PC-9 (cell line): ENCODE results near the gene GABRB1. TPM values are rescaled to one million over a fixed set of nuclear protein-coding genes. Genes with fewer than 3 reads are reported as not detected.

ENCODE experiments used
- BruUV-seq: library from RNA; stranded (reverse); fragments of 400-500 nt; replicated peaks from 2 replicates; lab custom pipeline; 2021; lab: Mats Ljungman, UMichigan
- CTCF ChIA-PET: fragments of 300-600 bp; sonication (Branson Sonifier 250); formaldehyde crosslinking; loops from one replicate; lab custom pipeline; 2022; ENCODE audit warnings: antibody characterized with exemption; lab: Charles Lee
- POLR2A ChIA-PET: fragments of 300-600 bp; sonication (Branson Sonifier 250); formaldehyde crosslinking; loops from one replicate; lab custom pipeline; 2022; ENCODE audit warnings: antibody characterized with exemption; ENCODE audit not compliant: unreplicated experiment; lab: Charles Lee
- DNase-seq, 2 experiments: peaks; one replicate each; pipeline versions ENCODE4 v3.0.0 to v3.0.0-alpha.2; 2015 to 2022; ENCODE audit warnings: mixed read lengths in 1 of 2
- H2AFZ ChIP-seq: fragments of 200-600 bp; sonication (generic); 2 replicates; pipeline ENCODE4 v1.8.1; 2017; ENCODE audit warnings: antibody characterized with exemption
- H3F3A ChIP-seq: fragments of 200-600 bp; sonication (generic); 2 replicates; pipeline ENCODE4 v1.8.1; 2017; ENCODE audit warnings: antibody characterized with exemption, mild to moderate bottlenecking, low read depth; ENCODE audit not compliant: insufficient read depth
- H3K27ac ChIP-seq: fragments of 200-600 bp; sonication (generic); 2 replicates; pipeline ENCODE4 v1.6.1; 2016; ENCODE audit warnings: mixed run types
- H3K27me3 ChIP-seq: fragments of 200-600 bp; sonication (generic); 2 replicates; pipeline ENCODE4 v1.6.1; 2016; ENCODE audit warnings: low read depth, mixed run types; ENCODE audit not compliant: insufficient read depth
- H3K36me3 ChIP-seq: fragments of 200-600 bp; sonication (generic); 2 replicates; pipeline ENCODE4 v1.6.1; 2016; ENCODE audit warnings: low read depth, mixed run types
- H3K4me1 ChIP-seq: fragments of 200-600 bp; sonication (generic); replicated peaks from 2 replicates; pipeline ENCODE4 v1.6.1; 2016; ENCODE audit warnings: mixed run types; ENCODE audit not compliant: insufficient read depth
- H3K4me2 ChIP-seq: fragments of 200-600 bp; sonication (generic); 2 replicates; pipeline ENCODE4 v1.6.1; 2017; ENCODE audit warnings: mixed run types
- H3K4me3 ChIP-seq: fragments of 200-600 bp; sonication (generic); 2 replicates; pipeline ENCODE4 v1.6.1; 2016; ENCODE audit warnings: mixed run types
- H3K79me2 ChIP-seq: fragments of 200-600 bp; sonication (generic); 2 replicates; pipeline ENCODE4 v1.6.1; 2017; ENCODE audit warnings: low read depth, mixed run types
- H3K9me2 ChIP-seq: fragments of 200-600 bp; sonication (generic); 2 replicates; pipeline ENCODE4 v1.8.1; 2017; ENCODE audit warnings: mild to moderate bottlenecking; ENCODE audit not compliant: insufficient read depth
- H3K9me3 ChIP-seq: fragments of 200-600 bp; sonication (generic); 2 replicates; pipeline ENCODE4 v1.8.1; 2016; ENCODE audit warnings: low read depth; ENCODE audit not compliant: insufficient read depth
- H4K20me1 ChIP-seq: fragments of 200-600 bp; sonication (generic); 2 replicates; pipeline ENCODE4 v1.8.1; 2017; ENCODE audit not compliant: insufficient read depth
- EZH2 ChIP-seq: fragments of 200-600 bp; sonication (generic); IDR thresholded peaks from 2 replicates; pipeline ENCODE4 v1.8.0; 2017; ENCODE audit warnings: antibody characterized with exemption, low read depth
- intact Hi-C: fragments of 100-400 bp; cut with micrococcal nuclease; formaldehyde crosslinking; loops from one replicate; pipeline ENCODE4 v1.10.0; 2022; ENCODE audit not compliant: unreplicated experiment
- total RNA-seq: library from RNA; stranded (reverse); gene quantifications from 2 replicates; pipeline ENCODE4 v1.2.3, GENCODE V29; 2021
- TF ChIP-seq, protein P1 (sequence below): fragments of 200-600 bp; sonication (generic); conservative IDR thresholded peaks from 2 replicates; pipeline ENCODE4 v1.6.1; 2017; ENCODE audit warnings: mixed run types, antibody characterized with exemption, mild to moderate bottlenecking, moderate library complexity

Gene GABRB1
- total RNA-seq, 1 experiment from 2014 or later = not detected

DNA sequence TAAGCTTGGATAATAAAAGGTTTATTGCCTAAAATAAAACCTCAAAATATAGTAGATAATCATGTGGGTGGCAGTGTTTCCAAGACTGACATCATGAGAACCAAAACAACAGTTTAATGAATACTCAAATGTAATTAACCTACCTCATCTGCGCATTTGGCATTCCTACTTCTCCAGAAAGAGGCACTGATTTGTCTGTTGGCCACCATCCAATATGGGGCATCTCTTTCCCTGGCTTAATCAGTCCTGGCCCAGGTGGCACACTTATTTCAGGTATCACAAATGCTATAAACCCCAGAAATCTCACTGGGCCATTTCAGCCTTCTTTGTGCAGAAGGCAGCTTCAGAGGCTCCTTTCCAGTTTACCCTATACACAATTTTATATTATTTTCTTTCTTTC is 239.9 kb downstream of the GABRB1 start:
- Histone ChIP-seq H3K4me3 (no peak overlapping the region), H3K36me3 (no peaks in the 10 kb centered on the region), H3K79me2 (no peaks in the 10 kb centered on the region), H2AFZ (no peak overlapping the region), H3F3A (no peaks in the 10 kb centered on the region), H3K27ac (no peak overlapping the region), H4K20me1 (no peaks in the 10 kb centered on the region), H3K9me2 (no peaks in the 10 kb centered on the region), H3K9me3 (no peaks in the 10 kb centered on the region), H3K27me3 (no peaks in the 10 kb centered on the region), H3K4me1 (no peaks in the 10 kb centered on the region), H3K4me2 (no peak overlapping the region)
- BruUV-seq = no TSS peak
- no peak for TF ChIP-seq EZH2
- TF ChIP-seq, protein P1, sequence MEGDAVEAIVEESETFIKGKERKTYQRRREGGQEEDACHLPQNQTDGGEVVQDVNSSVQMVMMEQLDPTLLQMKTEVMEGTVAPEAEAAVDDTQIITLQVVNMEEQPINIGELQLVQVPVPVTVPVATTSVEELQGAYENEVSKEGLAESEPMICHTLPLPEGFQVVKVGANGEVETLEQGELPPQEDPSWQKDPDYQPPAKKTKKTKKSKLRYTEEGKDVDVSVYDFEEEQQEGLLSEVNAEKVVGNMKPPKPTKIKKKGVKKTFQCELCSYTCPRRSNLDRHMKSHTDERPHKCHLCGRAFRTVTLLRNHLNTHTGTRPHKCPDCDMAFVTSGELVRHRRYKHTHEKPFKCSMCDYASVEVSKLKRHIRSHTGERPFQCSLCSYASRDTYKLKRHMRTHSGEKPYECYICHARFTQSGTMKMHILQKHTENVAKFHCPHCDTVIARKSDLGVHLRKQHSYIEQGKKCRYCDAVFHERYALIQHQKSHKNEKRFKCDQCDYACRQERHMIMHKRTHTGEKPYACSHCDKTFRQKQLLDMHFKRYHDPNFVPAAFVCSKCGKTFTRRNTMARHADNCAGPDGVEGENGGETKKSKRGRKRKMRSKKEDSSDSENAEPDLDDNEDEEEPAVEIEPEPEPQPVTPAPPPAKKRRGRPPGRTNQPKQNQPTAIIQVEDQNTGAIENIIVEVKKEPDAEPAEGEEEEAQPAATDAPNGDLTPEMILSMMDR = no peak
- no peak for DNase-seq
- CTCF ChIA-PET = no interaction called here
- intact Hi-C loops = no loop called here
- POLR2A ChIA-PET = no interaction called here

- POLR2A ChIA-PET = no interaction called here
- Histone ChIP-seq H3K9me3 (no peaks in the 10 kb centered on the region), H3K79me2 (no peaks in the 10 kb centered on the region), H3K9me2 (no peaks in the 10 kb centered on the region), H3K27ac (no peak overlapping the region), H3K27me3 (no peaks in the 10 kb centered on the region), H3K36me3 (no peaks in the 10 kb centered on the region), H3K4me1 (no peaks in the 10 kb centered on the region), H3K4me2 (no peak overlapping the region), H3K4me3 (no peak overlapping the region), H3F3A (no peaks in the 10 kb centered on the region), H4K20me1 (no peaks in the 10 kb centered on the region), H2AFZ (no peak overlapping the region)
- DNase-seq = no peak
- no peak for TF ChIP-seq EZH2
- TF ChIP-seq, protein P1 = no peak
- CTCF ChIA-PET = no interaction called here
- BruUV-seq = no TSS peak
- intact Hi-C loops = no loop called here
These were observed 243.5 kb downstream of the GABRB1 start for GRCh38 chr4:47274901-47275300.

DNA sequence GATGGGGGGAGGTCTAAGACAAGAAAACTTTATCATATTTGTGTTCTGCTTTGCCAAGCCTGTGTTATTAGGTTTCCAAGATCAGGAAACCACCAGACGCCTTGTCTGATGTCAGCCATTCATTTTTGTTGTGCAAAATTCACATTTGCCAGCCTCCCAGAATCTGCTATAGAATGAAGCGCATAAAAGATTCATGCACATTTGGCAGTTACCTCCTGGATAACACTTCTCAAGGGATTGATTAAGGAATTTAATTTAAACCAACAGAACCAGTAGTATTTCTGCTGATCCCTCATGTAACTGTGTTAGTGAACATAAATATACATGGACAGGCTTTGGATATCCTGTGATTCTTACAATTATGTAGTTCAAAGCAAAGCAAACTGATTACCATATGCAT is 244.2 kb downstream of the GABRB1 start:
- Histone ChIP-seq H3K27ac (no peak overlapping the region), H3K9me2 (no peaks in the 10 kb centered on the region), H2AFZ (no peak overlapping the region), H3K9me3 (no peaks in the 10 kb centered on the region), H4K20me1 (no peaks in the 10 kb centered on the region), H3K36me3 (no peaks in the 10 kb centered on the region), H3F3A (no peaks in the 10 kb centered on the region), H3K4me1 (no peaks in the 10 kb centered on the region), H3K79me2 (no peaks in the 10 kb centered on the region), H3K27me3 (no peaks in the 10 kb centered on the region), H3K4me2 (no peak overlapping the region), H3K4me3 (no peak overlapping the region)
- no TSS peak for BruUV-seq
- intact Hi-C loops = no loop called here
- CTCF ChIA-PET = no interaction called here
- TF ChIP-seq EZH2 = no peak
- TF ChIP-seq, protein P1 = no peak
- POLR2A ChIA-PET = no interaction called here
- DNase-seq = no peak
